ENCODE results near the gene SEC31A.

SEC31A gene

DNA sequence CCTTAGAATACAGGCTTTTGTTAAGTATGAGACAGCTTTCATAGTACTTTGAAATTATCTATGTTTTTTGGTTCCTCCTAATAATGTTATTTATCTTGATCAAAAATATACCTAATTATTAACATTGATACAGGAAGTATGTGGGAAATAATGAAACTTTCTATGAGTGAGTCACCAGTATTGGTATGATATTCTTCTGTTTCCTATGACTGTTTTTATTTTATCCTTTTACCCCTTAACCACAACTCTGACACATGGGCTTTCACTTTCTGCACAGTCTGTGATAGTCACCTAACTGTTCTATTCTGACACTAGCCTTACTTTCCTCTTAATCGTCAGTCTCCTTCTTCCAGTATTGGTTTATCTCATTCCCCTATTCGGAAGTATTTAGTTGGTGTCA lies 14.3 kb upstream of the SEC31A start:
- Histone ChIP-seq H3K9me3 (ENCODE audit: low read length) (no peaks in the 10 kb centered on the region), H3K4me1 (ENCODE audit: insufficient read depth, low read length) (peaks cover 11% of the 10 kb centered on the region), H3K27me3 (ENCODE audit: control insufficient read depth in 1 of 2, insufficient read depth in 2 of 2, low read length in 2 of 2) (no peaks in the 10 kb centered on the region), H3K9ac (ENCODE audit: low read length) (no peak overlapping the region), H3K27ac (ENCODE audit: low read depth, low read length) (no peak overlapping the region), H3K4me3 (ENCODE audit: low read depth in 1 of 2, low read length in 2 of 2) (no peak overlapping the region), H3K36me3 (ENCODE audit: insufficient read depth, low read length) (no peaks in the 10 kb centered on the region)

DNA sequence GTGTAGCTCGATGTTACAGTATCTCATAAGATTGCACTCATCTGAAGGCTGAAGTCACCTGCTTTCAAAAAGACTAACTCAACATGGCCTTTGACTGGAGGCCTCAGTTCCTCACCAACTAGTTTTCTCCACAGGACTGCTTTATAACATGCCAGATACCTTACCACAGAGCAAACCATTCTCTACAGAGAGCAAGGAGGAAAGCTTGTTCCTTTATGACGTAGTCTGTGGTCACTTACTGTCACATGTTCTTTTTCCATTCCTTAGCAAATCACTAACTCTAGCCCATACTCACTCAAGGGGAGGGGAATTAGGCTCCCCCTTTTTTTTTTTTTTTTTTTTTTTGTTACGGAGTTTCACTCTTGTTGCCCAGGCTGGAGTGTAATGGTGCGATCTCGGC lies 12.8 kb upstream of the SEC31A start:
- H3K27ac ChIP-seq (ENCODE audit: low read depth, low read length), result no peak overlapping the region
- H3K4me3 ChIP-seq (ENCODE audit: low read depth in 1 of 2, low read length in 2 of 2), result no peak overlapping the region
- H3K4me1 ChIP-seq (ENCODE audit: insufficient read depth, low read length), result peaks cover 19% of the 10 kb centered on the region
- no peaks in the 10 kb centered on the region for H3K9me3 ChIP-seq (ENCODE audit: low read length)
- H3K36me3 ChIP-seq (ENCODE audit: insufficient read depth, low read length), result no peaks in the 10 kb centered on the region
- H3K27me3 ChIP-seq (ENCODE audit: control insufficient read depth in 1 of 2, insufficient read depth in 2 of 2, low read length in 2 of 2), result no peaks in the 10 kb centered on the region
- no peak overlapping the region for H3K9ac ChIP-seq (ENCODE audit: low read length)

- Histone ChIP-seq H3K9ac (ENCODE audit: low read length) (peak overlapping the region; percentile 95), H3K27me3 (ENCODE audit: control insufficient read depth in 1 of 2, insufficient read depth in 2 of 2, low read length in 2 of 2) (no peaks in the 10 kb centered on the region), H3K4me1 (ENCODE audit: insufficient read depth, low read length) (peaks cover 36% of the 10 kb centered on the region), H3K36me3 (ENCODE audit: insufficient read depth, low read length) (no peaks in the 10 kb centered on the region), H3K27ac (ENCODE audit: low read depth, low read length) (peak overlapping the region; percentile 91), H3K4me3 (ENCODE audit: low read depth in 1 of 2, low read length in 2 of 2) (peak overlapping the region; percentile 90 to 97), H3K9me3 (ENCODE audit: low read length) (no peaks in the 10 kb centered on the region)
These were observed 10.3 kb upstream of the SEC31A start for GRCh38 chr4:82901183-82901718.

GRCh38 chr4:82900411-82901182 lies 9.6 kb upstream of the SEC31A start, which contains the start of gene THAP9:
TSS of gene THAP9 (plus strand) at chr4:82900735. CDS start at chr4:82900803, 68 bp downstream.
- H3K27me3 ChIP-seq (ENCODE audit: control insufficient read depth in 1 of 2, insufficient read depth in 2 of 2, low read length in 2 of 2), result no peaks in the 10 kb centered on the region
- H3K9ac ChIP-seq (ENCODE audit: low read length), result peak within 1 kb of the TSS; percentile 95
- H3K27ac ChIP-seq (ENCODE audit: low read depth, low read length), result peak within 1 kb of the TSS; percentile 91
- H3K36me3 ChIP-seq (ENCODE audit: insufficient read depth, low read length), result peaks cover 6% of the 10 kb centered on the region
- peaks cover 36% of the 10 kb centered on the region for H3K4me1 ChIP-seq (ENCODE audit: insufficient read depth, low read length)
- H3K4me3 ChIP-seq (ENCODE audit: low read depth in 1 of 2, low read length in 2 of 2), result peak within 1 kb of the TSS; percentile 90 to 97
- H3K9me3 ChIP-seq (ENCODE audit: low read length), result no peaks in the 10 kb centered on the region

- Histone ChIP-seq H3K9me3 (ENCODE audit: low read length) (no peaks in the 10 kb centered on the region), H3K36me3 (ENCODE audit: insufficient read depth, low read length) (peaks cover 7% of the 10 kb centered on the region), H3K4me3 (ENCODE audit: low read depth in 1 of 2, low read length in 2 of 2) (peak overlapping the region; percentile 90 to 97), H3K27ac (ENCODE audit: low read depth, low read length) (peak overlapping the region; percentile 91), H3K27me3 (ENCODE audit: control insufficient read depth in 1 of 2, insufficient read depth in 2 of 2, low read length in 2 of 2) (no peaks in the 10 kb centered on the region), H3K9ac (ENCODE audit: low read length) (peak overlapping the region; percentile 76), H3K4me1 (ENCODE audit: insufficient read depth, low read length) (peaks cover 36% of the 10 kb centered on the region)
These were observed 9.1 kb upstream of the SEC31A start for GRCh38 chr4:82900066-82900410.

DNA sequence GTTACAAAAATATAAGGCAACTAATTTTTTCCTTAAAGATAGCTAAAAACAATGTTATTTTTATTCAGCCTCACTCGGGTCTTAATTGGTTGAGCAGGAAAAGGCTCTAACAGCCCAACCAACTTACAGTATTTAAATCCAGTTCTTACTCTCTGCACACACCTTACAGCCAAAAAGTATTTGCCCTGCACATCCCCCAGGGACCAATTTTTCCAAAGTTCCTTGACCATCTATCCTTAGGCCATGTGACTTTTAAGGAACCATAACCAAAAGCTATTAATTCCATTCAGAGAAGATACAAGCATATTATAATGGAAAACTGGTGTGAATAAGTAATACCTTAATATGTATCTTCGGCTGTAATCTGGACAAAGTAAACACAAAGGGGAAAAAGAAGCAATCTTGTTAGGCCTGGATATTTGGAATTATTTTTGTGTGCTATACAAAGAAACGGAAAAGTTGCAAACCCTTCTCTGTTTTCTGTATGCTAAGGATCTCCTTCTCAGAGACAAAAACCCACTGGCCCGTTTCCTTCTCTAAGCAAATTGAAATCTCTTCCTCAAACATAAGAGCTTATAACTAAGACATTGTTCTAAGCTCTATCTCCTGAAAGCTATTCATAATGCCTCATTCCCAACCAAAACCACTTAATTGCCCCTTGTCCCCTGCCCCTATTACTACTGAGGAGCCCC lies 8.6 kb upstream of the SEC31A start:
- peaks cover 11% of the 10 kb centered on the region for H3K36me3 ChIP-seq (ENCODE audit: insufficient read depth, low read length)
- H3K27me3 ChIP-seq (ENCODE audit: control insufficient read depth in 1 of 2, insufficient read depth in 2 of 2, low read length in 2 of 2), result no peaks in the 10 kb centered on the region
- peaks cover 36% of the 10 kb centered on the region for H3K4me1 ChIP-seq (ENCODE audit: insufficient read depth, low read length)
- H3K9me3 ChIP-seq (ENCODE audit: low read length), result no peaks in the 10 kb centered on the region
- H3K4me3 ChIP-seq (ENCODE audit: low read depth in 1 of 2, low read length in 2 of 2), result peak overlapping the region; percentile 90 to 97
- H3K9ac ChIP-seq (ENCODE audit: low read length), result peak overlapping the region; percentile 76
- peak overlapping the region; percentile 91 for H3K27ac ChIP-seq (ENCODE audit: low read depth, low read length)

DNA sequence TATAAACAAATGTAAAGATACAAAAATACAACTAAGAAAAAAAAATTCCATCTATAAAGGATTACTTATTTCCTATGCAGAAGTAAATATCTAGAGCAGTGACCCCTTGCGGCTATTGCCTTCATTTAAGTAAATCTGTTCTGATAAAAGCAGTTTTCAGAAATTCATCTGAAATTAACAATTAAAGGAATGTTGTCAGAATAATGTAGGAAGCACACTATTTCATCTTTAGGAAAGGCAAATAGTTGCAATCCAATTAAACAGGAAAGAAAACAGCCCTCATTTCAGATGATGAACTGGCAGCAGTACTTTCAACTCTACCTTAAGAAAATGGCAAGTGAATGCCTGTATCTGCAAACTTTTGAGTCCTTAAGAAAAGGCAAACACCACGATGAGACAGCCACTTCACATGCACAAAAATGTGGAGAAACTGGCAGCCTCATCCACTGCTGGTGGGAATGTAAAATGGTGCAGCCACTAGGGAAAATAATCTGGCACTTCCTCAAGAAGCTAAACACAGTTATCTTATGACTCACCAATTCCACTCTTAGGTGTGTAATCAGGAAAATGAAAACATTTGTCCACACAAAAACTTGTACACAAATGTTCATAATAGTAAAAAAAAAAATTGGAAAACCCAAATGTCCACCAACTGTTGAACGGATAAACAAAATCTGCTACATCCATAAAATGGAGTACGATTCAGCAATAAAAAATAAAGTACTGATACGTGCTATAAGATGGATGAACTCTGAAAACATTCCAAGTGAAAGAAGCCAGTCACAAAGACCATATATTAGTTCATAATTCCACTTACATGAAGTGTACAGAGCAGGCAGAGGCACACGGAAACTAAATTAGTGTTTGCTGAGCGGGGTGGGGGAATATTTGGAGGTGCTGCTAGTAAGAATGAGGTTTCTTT lies 7.6 kb upstream of the SEC31A start:
- peak overlapping the region; percentile 76 for H3K9ac ChIP-seq (ENCODE audit: low read length)
- no peaks in the 10 kb centered on the region for H3K9me3 ChIP-seq (ENCODE audit: low read length)
- peaks cover 19% of the 10 kb centered on the region for H3K36me3 ChIP-seq (ENCODE audit: insufficient read depth, low read length)
- peak overlapping the region; percentile 30 for H3K27ac ChIP-seq (ENCODE audit: low read depth, low read length)
- peak overlapping the region; percentile 90 to 97 for H3K4me3 ChIP-seq (ENCODE audit: low read depth in 1 of 2, low read length in 2 of 2)
- H3K4me1 ChIP-seq (ENCODE audit: insufficient read depth, low read length), result peaks cover 36% of the 10 kb centered on the region
- H3K27me3 ChIP-seq (ENCODE audit: control insufficient read depth in 1 of 2, insufficient read depth in 2 of 2, low read length in 2 of 2), result no peaks in the 10 kb centered on the region

GRCh38 chr4:82896755-82897154 lies 5.8 kb upstream of the SEC31A start:
- Histone ChIP-seq H3K9me3 (ENCODE audit: low read length) (no peaks in the 10 kb centered on the region), H3K27me3 (ENCODE audit: control insufficient read depth in 1 of 2, insufficient read depth in 2 of 2, low read length in 2 of 2) (no peaks in the 10 kb centered on the region), H3K27ac (ENCODE audit: low read depth, low read length) (no peak overlapping the region)

GRCh38 chr4:82893942-82894341 lies 3.0 kb upstream of the SEC31A start:
- no peak overlapping the region for H3K27ac ChIP-seq (ENCODE audit: low read depth, low read length)
- no peaks in the 10 kb centered on the region for H3K27me3 ChIP-seq (ENCODE audit: control insufficient read depth in 1 of 2, insufficient read depth in 2 of 2, low read length in 2 of 2)
- H3K9ac ChIP-seq (ENCODE audit: low read length), result no peak overlapping the region
- no peak overlapping the region for H3K4me3 ChIP-seq (ENCODE audit: low read depth in 1 of 2, low read length in 2 of 2)
- H3K9me3 ChIP-seq (ENCODE audit: low read length), result no peaks in the 10 kb centered on the region
- H3K36me3 ChIP-seq (ENCODE audit: insufficient read depth, low read length), result peaks cover 19% of the 10 kb centered on the region
- H3K4me1 ChIP-seq (ENCODE audit: insufficient read depth, low read length), result peaks cover 27% of the 10 kb centered on the region

More at GRCh38 chr4:82896755-82897154, 5.8 kb upstream of the SEC31A start:
- no peak overlapping the region for H3K9ac ChIP-seq (ENCODE audit: low read length)
- H3K4me1 ChIP-seq (ENCODE audit: insufficient read depth, low read length), result peaks cover 32% of the 10 kb centered on the region
- H3K4me3 ChIP-seq (ENCODE audit: low read depth in 1 of 2, low read length in 2 of 2), result no peak overlapping the region
- peaks cover 19% of the 10 kb centered on the region for H3K36me3 ChIP-seq (ENCODE audit: insufficient read depth, low read length)

DNA sequence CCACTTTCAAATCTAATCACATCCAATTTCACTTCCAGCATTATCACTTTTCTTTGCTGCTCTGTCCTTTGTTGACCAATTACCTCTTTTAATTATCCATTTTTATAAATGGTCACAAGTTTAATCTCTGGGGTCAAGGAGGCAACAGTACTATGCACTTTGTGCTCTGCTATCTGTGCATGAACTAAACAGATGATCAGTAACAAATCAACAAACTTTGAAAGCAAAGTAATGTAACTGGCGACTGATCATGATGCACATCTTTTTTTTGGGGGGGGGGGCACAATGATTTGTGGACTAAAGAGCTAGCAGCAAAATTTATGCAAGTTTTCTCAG lies 1.5 kb upstream of the SEC31A start:
- peaks cover 19% of the 10 kb centered on the region for H3K4me1 ChIP-seq (ENCODE audit: insufficient read depth, low read length)
- no peaks in the 10 kb centered on the region for H3K9me3 ChIP-seq (ENCODE audit: low read length)

More for the DNA sequence above, 1.5 kb upstream of the SEC31A start:
- Histone ChIP-seq H3K27me3 (ENCODE audit: control insufficient read depth in 1 of 2, insufficient read depth in 2 of 2, low read length in 2 of 2) (no peaks in the 10 kb centered on the region), H3K4me3 (ENCODE audit: low read depth in 1 of 2, low read length in 2 of 2) (no peak overlapping the region), H3K27ac (ENCODE audit: low read depth, low read length) (no peak overlapping the region), H3K36me3 (ENCODE audit: insufficient read depth, low read length) (peaks cover 19% of the 10 kb centered on the region), H3K9ac (ENCODE audit: low read length) (no peak overlapping the region)
